SK-N-SH treated with all-trans-retinoic acid at 6 μM for 48 hours (cell line): ENCODE measurements around the gene DIPK1B.
A peak's percentile ranks its signal among the peaks of the same experiment; 100 is the strongest.

Experiments used
- ATAC-seq: fragments of 200-7000 bp; cut with Tn5 transposase; 3 replicates; pipeline ENCODE4 v1.9.1; 2020; ENCODE audit warnings: mild to moderate bottlenecking, moderate library complexity
- ARNTL ChIP-seq: fragments of 450-650 bp; formaldehyde crosslinking; IDR thresholded peaks from 2 replicates; pipeline ENCODE4 v1.5.0; 2020; ENCODE audit warnings: low read depth, mild to moderate bottlenecking, moderate library complexity, borderline replicate concordance
- BACH2 ChIP-seq: fragments of 250-450 bp; sonication (Bioruptor Pico); IDR thresholded peaks from 2 replicates; pipeline ENCODE4 v1.9.0; 2021; ENCODE audit warnings: mild to moderate bottlenecking, borderline replicate concordance
- GLIS3 ChIP-seq: fragments of 250-450 bp; sonication (Bioruptor Pico); IDR thresholded peaks from 2 replicates; pipeline ENCODE4 v1.5.0; 2020; ENCODE audit warnings: mild to moderate bottlenecking, moderate library complexity
- OSR1 ChIP-seq: fragments of 250-450 bp; sonication (Bioruptor Pico); IDR thresholded peaks from 2 replicates; pipeline ENCODE4 v1.8.0; 2022; ENCODE audit warnings: moderate library complexity, mild to moderate bottlenecking, inconsistent platforms
- PPARA ChIP-seq: fragments of 250-450 bp; sonication (Bioruptor Pico); IDR thresholded peaks from 2 replicates; pipeline ENCODE4 v1.5.0; 2020; ENCODE audit warnings: mild to moderate bottlenecking, borderline replicate concordance
- RARB ChIP-seq: fragments of 250-450 bp; sonication (Bioruptor Pico); IDR thresholded peaks from 2 replicates; pipeline ENCODE4 v1.8.0; 2021; ENCODE audit warnings: mild to moderate bottlenecking, moderate library complexity
- SNAI2 ChIP-seq: fragments of 250-450 bp; sonication (Bioruptor Pico); IDR thresholded peaks from 2 replicates; pipeline ENCODE4 v1.5.0; 2020; ENCODE audit warnings: mild to moderate bottlenecking, moderate library complexity
- TCF4 ChIP-seq: fragments of 250-450 bp; sonication (Bioruptor Pico); IDR thresholded peaks from 2 replicates; pipeline ENCODE4 v1.8.0; 2021; ENCODE audit warnings: mild to moderate bottlenecking, moderate library complexity, borderline replicate concordance
- ZC3H10 ChIP-seq: fragments of 250-450 bp; sonication (Bioruptor Pico); IDR thresholded peaks from 2 replicates; pipeline ENCODE4 v1.5.1; 2021; ENCODE audit warnings: mild to moderate bottlenecking, moderate library complexity
- ZFP3 ChIP-seq: fragments of 250-450 bp; sonication (Bioruptor Pico); IDR thresholded peaks from 2 replicates; pipeline ENCODE4 v1.5.0; 2020; ENCODE audit warnings: mild to moderate bottlenecking, moderate library complexity
- ZNF565 ChIP-seq: fragments of 450-650 bp; formaldehyde crosslinking; conservative IDR thresholded peaks from 2 replicates; pipeline ENCODE4 v1.5.0; 2020; ENCODE audit warnings: low read depth, mild to moderate bottlenecking, moderate library complexity
- ZNF70 ChIP-seq: fragments of 450-650 bp; formaldehyde crosslinking; IDR thresholded peaks from 2 replicates; pipeline ENCODE4 v1.5.0; 2020; ENCODE audit warnings: mild to moderate bottlenecking, moderate library complexity
- ZNF8 ChIP-seq: fragments of 450-650 bp; formaldehyde crosslinking; IDR thresholded peaks from 2 replicates; pipeline ENCODE4 v1.5.0; 2020; ENCODE audit warnings: mild to moderate bottlenecking, moderate library complexity
- TF ChIP-seq, protein P1 (sequence below): fragments of 250-450 bp; sonication (Bioruptor Pico); IDR thresholded peaks from 2 replicates; pipeline ENCODE4 v1.8.0; 2021; ENCODE audit warnings: low read depth, mild to moderate bottlenecking, moderate library complexity, borderline replicate concordance
- TF ChIP-seq, protein P2 (sequence below): fragments of 250-450 bp; sonication (Bioruptor Pico); IDR thresholded peaks from 2 replicates; pipeline ENCODE4 v1.5.0; 2020; ENCODE audit warnings: mild to moderate bottlenecking, moderate library complexity
- TF ChIP-seq, protein P3 (sequence below): fragments of 250-450 bp; sonication (Bioruptor Pico); IDR thresholded peaks from 2 replicates; pipeline ENCODE4 v1.5.1; 2021; ENCODE audit warnings: mild to moderate bottlenecking, moderate library complexity
- TF ChIP-seq, protein P4 (sequence below): fragments of 250-450 bp; sonication (Bioruptor Pico); IDR thresholded peaks from 2 replicates; pipeline ENCODE4 v1.8.0; 2020; ENCODE audit warnings: mild to moderate bottlenecking, moderate library complexity, borderline replicate concordance

Gene DIPK1B

DNA sequence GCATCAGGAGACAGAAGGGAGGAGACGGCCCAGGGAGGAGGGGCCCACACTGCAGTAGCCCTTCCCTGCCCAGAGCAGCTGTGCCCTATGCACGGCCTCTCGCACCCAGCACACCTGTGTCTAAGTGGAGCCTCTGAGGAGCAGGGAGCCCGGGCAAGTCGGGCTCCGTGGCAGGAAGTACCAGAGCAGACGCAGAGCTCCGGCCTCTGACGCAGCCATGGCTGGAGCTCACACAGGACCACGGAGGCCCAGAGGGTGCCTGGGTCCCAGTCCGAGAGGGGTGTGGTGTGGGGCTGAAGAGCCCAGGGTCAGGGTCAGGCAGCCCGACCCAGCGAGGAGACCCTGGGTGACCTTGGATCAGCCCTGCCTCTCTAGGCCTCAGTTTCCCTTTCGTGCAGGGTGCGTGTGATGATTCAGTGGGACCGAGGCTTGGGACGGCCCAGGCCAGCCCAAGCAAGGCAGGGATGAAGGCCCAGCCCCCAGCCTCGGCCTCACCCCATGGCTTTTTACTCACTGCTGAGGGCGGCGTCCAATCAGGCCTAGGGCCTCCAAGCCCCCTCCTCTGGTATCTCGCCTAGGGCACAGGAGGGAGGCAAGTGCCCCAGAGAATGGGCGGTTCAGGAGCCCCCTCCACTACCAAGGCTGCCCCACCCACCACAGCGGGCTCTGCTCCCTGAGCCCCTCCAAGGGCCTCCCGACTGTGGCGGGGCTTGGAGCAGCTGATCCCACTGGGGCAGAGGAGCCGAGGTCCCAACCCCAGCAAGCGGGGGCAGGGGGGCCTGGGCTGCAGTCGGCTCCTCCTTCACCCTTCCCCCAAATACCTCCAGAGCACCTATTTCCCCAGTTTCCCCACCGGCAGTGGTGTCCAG, 20.8 kb upstream of the DIPK1B start (continued):
- TF ChIP-seq, protein P1, sequence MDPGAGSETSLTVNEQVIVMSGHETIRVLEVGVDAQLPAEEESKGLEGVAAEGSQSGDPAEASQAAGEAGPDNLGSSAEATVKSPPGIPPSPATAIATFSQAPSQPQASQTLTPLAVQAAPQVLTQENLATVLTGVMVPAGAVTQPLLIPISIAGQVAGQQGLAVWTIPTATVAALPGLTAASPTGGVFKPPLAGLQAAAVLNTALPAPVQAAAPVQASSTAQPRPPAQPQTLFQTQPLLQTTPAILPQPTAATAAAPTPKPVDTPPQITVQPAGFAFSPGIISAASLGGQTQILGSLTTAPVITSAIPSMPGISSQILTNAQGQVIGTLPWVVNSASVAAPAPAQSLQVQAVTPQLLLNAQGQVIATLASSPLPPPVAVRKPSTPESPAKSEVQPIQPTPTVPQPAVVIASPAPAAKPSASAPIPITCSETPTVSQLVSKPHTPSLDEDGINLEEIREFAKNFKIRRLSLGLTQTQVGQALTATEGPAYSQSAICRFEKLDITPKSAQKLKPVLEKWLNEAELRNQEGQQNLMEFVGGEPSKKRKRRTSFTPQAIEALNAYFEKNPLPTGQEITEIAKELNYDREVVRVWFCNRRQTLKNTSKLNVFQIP = no peak
- TF ChIP-seq ZFP3 = no peak

DNA sequence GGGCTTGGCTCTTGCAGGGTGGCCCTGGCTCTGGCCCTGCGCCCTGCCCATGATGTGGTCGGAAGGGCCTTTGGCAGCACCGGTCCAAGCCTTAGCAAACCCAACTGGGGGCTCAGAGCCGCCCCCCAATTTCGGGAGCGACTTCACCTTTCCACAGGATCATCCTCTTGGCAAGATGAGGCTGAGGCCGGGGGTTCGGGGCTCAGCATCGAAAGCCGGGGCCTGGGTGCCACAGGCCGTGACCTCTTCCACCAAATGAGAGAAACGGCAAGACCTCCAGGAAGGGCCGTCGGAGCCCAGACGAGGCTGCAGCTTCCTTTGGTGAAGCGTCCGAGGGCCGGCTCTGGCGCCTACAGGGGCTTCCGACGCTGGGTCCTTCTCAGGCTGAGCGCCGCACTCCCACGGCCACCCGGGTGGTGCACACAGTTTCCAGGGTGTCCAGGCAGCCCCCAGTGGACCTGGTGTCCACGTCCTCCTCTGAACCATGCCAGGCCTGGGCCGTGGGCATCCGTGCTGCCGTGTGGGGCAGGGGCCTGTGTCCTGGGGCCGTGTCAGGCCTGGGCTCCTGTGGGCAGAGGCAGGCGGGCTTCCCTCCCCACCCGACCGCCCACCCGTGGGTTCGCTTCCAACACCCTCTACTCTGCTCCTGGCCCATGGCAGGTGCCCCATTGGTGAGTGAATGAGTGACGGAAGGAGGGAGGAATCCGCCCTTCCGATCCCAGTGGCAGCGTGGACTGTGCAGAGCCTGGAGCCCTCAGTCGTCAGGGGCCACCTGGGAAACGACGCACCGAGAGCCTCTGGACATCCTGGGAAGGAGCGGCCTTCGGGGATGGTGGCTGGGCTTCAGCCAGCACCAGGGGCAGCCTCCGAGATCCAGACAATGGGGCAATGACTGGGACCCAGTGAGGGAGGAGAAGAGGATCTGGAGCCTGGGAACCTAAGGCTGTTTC, 19.9 kb upstream of the DIPK1B start:
- ATAC-seq = no peak
- no peak for TF ChIP-seq BACH2 (CRISPR knock-in tag)
- TF ChIP-seq, protein P2, sequence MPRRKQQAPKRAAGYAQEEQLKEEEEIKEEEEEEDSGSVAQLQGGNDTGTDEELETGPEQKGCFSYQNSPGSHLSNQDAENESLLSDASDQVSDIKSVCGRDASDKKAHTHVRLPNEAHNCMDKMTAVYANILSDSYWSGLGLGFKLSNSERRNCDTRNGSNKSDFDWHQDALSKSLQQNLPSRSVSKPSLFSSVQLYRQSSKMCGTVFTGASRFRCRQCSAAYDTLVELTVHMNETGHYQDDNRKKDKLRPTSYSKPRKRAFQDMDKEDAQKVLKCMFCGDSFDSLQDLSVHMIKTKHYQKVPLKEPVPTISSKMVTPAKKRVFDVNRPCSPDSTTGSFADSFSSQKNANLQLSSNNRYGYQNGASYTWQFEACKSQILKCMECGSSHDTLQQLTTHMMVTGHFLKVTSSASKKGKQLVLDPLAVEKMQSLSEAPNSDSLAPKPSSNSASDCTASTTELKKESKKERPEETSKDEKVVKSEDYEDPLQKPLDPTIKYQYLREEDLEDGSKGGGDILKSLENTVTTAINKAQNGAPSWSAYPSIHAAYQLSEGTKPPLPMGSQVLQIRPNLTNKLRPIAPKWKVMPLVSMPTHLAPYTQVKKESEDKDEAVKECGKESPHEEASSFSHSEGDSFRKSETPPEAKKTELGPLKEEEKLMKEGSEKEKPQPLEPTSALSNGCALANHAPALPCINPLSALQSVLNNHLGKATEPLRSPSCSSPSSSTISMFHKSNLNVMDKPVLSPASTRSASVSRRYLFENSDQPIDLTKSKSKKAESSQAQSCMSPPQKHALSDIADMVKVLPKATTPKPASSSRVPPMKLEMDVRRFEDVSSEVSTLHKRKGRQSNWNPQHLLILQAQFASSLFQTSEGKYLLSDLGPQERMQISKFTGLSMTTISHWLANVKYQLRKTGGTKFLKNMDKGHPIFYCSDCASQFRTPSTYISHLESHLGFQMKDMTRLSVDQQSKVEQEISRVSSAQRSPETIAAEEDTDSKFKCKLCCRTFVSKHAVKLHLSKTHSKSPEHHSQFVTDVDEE (CRISPR knock-in tag) = no peak

DNA sequence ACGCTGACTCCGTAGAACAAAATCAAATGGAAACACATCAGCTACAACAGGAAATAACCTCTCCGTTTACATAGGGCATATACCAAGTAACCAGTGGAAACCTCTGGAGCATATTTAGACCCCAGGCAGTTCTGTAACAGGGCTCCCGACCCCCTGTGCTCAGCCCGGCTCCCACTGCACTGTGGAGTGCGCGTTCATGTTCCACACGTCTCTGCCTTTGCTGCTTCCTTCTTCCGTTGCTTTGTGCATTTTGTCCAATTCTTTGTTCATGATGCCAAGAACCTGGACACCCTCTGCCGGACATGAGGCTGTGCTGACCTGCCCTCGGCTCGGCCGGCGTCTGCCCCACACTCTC, 19.3 kb upstream of the DIPK1B start:
- TF ChIP-seq ZFP3 (no peak), OSR1 (CRISPR knock-in tag) (no peak), TCF4 (no peak)
- TF ChIP-seq, protein P2 (CRISPR knock-in tag) = no peak
- no peak for ATAC-seq

DNA sequence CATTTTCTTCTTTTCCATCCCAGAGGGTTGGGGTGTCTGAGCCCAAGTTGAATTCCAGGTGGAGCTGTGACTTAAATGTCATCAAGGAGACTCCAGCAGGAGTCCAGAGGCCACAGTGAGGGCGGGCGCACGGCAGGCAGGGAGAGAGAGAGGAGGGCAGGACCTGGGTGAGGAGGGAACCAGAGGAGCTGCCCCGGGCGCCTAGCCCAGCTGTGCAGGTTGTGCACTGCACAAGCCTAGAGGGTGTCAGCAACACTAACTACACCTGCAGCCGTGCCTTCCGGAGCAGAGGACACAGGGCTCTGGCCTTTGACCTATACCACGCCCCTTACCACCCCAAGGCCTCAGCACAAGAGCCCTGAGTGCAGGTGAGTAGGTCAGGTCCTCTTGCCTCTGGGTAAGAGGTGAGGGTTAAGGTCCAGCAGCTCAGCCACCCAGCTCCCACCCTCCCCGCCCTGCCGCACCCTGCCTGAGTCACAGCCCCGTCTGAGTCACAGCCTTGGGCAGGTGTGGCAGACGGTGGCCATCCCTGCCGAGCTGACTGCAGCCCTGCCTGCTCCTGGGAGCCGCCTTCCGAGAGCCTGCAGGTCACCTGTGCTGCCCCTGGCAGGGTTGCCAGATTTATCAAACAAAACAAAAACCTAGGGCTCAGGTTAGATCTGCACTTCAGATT, 18.7 kb upstream of the DIPK1B start:
- TF ChIP-seq ZFP3 (no peak), ZNF565 (CRISPR knock-in tag) (no peak), SNAI2 (CRISPR knock-in tag) (no peak), BACH2 (CRISPR knock-in tag) (no peak), ZNF70 (no peak), ZC3H10 (no peak), RARB (no peak), ZNF8 (CRISPR knock-in tag) (no peak), OSR1 (CRISPR knock-in tag) (no peak), ARNTL (no peak), TCF4 (no peak), PPARA (CRISPR knock-in tag) (no peak), GLIS3 (CRISPR knock-in tag) (no peak)
- TF ChIP-seq, protein P3, sequence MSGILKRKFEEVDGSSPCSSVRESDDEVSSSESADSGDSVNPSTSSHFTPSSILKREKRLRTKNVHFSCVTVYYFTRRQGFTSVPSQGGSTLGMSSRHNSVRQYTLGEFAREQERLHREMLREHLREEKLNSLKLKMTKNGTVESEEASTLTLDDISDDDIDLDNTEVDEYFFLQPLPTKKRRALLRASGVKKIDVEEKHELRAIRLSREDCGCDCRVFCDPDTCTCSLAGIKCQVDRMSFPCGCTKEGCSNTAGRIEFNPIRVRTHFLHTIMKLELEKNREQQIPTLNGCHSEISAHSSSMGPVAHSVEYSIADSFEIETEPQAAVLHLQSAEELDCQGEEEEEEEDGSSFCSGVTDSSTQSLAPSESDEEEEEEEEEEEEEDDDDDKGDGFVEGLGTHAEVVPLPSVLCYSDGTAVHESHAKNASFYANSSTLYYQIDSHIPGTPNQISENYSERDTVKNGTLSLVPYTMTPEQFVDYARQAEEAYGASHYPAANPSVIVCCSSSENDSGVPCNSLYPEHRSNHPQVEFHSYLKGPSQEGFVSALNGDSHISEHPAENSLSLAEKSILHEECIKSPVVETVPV (CRISPR knock-in tag) = no peak
- TF ChIP-seq, protein P2 (CRISPR knock-in tag) = no peak
- TF ChIP-seq, protein P4, sequence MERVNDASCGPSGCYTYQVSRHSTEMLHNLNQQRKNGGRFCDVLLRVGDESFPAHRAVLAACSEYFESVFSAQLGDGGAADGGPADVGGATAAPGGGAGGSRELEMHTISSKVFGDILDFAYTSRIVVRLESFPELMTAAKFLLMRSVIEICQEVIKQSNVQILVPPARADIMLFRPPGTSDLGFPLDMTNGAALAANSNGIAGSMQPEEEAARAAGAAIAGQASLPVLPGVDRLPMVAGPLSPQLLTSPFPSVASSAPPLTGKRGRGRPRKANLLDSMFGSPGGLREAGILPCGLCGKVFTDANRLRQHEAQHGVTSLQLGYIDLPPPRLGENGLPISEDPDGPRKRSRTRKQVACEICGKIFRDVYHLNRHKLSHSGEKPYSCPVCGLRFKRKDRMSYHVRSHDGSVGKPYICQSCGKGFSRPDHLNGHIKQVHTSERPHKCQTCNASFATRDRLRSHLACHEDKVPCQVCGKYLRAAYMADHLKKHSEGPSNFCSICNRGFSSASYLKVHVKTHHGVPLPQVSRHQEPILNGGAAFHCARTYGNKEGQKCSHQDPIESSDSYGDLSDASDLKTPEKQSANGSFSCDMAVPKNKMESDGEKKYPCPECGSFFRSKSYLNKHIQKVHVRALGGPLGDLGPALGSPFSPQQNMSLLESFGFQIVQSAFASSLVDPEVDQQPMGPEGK (CRISPR knock-in tag) = no peak
- TF ChIP-seq, all 23 proteins: peak for 0
- peak; percentile 15; the same call in 1 of the 3 replicates for ATAC-seq
